Ovary (tissue), 3 donors: ENCODE results near the gene PTER.

Source experiments
- CTCF ChIP-seq, 3 donors: fragments of 450-650 bp in 2 of 3; fragments of 200-600 bp in 1 of 3; IDR thresholded peaks; one replicate each; pipeline versions ENCODE4 v1.5.1 to v1.8.0; 2016 to 2022; ENCODE audit warnings: antibody characterized with exemption in 3 of 3, mild to moderate bottlenecking in 1 of 3
- EP300 ChIP-seq: sonication (generic); formaldehyde crosslinking; IDR thresholded peaks from one replicate; pipeline ENCODE4 v1.6.1; 2017; ENCODE audit warnings: antibody characterized with exemption
- POLR2A ChIP-seq: fragments of 450-650 bp; IDR thresholded peaks from one replicate; pipeline ENCODE4 v1.6.1; 2017; ENCODE audit warnings: antibody characterized with exemption, mild to moderate bottlenecking, moderate library complexity
- donor health status: DM: no; HTN: no; CAD: no.

- TF ChIP-seq POLR2A: no peak
- no peak for TF ChIP-seq CTCF (IDR thresholded peaks at IDR 0.05)
- no peak for TF ChIP-seq EP300
Observed at GRCh38 chr10:16518822-16519221, 82.0 kb downstream of the PTER start.
